Fibroblast of villous mesenchyme (primary cell): ENCODE data around the gene KY. TPM values are rescaled to one million over a fixed set of nuclear protein-coding genes. Genes with fewer than 3 reads are reported as not detected.
A peak's percentile ranks its signal among the peaks of the same experiment; 100 is the strongest.
"Not testable (repeated sequence)": the region's sequence is repeated elsewhere in the genome, so short reads cannot be mapped to it uniquely, and the experiment has no call there.

Experiments
- DNase-seq: peaks from one replicate; pipeline ENCODE4 v3.0.0-alpha.2; 2010; ENCODE audit warnings: low read depth
- H3K4me3 ChIP-seq: 2 replicates; pipeline ENCODE4 v1.5.1; 2011; ENCODE audit warnings: low read depth, mild to moderate bottlenecking, low read length
- total RNA-seq: library from RNA; depleted of rRNA; stranded (reverse); fragments of >200 nt; gene quantifications from 2 replicates; pipeline ENCODE4 v1.2.3, GENCODE V29; 2012
- TF ChIP-seq, protein P1 (sequence below): IDR thresholded peaks from 2 replicates; pipeline ENCODE4 v1.5.1; 2012; ENCODE audit warnings: low read depth, mild to moderate bottlenecking, low read length; ENCODE audit not compliant: insufficient read depth

The KY gene
- total RNA-seq, 1 donor = not detected

DNA sequence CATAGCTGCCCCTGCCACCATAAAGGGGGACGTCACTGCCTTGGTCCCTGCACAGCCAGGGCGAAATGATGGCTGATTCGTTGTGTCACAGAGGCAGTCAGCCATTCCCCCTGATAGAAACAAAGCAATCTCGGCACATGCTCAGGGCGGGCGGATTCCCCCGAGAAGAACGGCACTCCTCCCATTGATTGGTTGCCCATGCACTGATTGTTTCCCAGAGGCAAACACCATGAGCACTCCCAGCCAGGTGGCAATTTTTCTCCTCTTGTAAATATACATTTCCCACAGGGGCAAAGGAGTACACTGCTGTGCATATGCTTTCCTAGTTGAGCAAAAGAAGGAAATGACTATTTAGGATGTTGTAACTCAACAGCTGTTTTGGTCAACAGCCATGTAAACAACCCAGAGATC lies 56.5 kb downstream of the KY start:
- peak; percentile 22 for DNase-seq
- H3K4me3 ChIP-seq = no peak overlapping the region
- TF ChIP-seq, protein P1, sequence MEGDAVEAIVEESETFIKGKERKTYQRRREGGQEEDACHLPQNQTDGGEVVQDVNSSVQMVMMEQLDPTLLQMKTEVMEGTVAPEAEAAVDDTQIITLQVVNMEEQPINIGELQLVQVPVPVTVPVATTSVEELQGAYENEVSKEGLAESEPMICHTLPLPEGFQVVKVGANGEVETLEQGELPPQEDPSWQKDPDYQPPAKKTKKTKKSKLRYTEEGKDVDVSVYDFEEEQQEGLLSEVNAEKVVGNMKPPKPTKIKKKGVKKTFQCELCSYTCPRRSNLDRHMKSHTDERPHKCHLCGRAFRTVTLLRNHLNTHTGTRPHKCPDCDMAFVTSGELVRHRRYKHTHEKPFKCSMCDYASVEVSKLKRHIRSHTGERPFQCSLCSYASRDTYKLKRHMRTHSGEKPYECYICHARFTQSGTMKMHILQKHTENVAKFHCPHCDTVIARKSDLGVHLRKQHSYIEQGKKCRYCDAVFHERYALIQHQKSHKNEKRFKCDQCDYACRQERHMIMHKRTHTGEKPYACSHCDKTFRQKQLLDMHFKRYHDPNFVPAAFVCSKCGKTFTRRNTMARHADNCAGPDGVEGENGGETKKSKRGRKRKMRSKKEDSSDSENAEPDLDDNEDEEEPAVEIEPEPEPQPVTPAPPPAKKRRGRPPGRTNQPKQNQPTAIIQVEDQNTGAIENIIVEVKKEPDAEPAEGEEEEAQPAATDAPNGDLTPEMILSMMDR = no peak

- DNase-seq = no peak
- H3K4me3 ChIP-seq = no peak overlapping the region
- TF ChIP-seq, protein P1 = no peak
Observed at GRCh38 chr3:134592806-134593205, 58.0 kb downstream of the KY start.

DNA sequence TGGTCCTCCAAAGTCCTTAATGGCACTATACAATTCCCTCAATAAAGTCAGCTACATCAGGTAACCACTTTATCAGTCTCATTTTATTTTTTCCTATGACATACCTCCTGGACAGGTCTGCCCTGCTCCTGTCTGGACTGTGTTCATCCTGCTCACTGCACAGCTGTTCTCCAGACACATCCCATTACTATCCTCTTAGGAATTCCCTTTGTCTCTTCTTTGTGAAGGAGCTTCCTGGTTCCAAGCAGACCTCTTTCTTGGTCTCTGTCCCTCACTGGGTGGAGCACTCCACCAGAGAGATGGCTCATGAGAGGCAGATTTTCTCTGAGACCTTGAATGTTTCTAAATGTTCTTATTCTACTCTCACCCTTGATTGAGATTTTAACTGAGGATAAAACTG lies 60.1 kb downstream of the KY start:
- H3K4me3 ChIP-seq = no peak overlapping the region
- TF ChIP-seq, protein P1 = no peak
- DNase-seq = no peak

- TF ChIP-seq, protein P1 = no peak
- DNase-seq = no peak
- H3K4me3 ChIP-seq = no peak overlapping the region
Observed at GRCh38 chr3:134579141-134579665, 71.6 kb downstream of the KY start.

DNA sequence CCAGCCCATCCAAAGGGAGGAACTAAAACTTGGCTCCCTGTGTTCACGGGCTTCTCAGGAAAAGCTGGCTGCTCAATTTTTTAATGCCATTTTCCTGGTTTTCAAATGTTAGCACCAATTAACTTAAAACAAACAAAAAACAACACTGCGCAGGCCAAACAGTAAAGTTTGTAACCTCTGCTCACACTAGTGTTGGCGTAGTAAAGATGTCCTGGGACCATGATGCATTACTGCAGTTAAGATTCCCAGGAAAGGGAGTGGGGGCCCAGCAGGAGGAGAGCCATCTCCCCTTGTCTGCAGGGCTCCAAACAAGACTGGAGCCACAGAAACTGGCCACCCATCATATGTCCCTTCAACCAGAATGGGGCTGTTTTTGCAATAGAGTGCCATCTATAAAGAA lies 74.0 kb downstream of the KY start:
- no peak overlapping the region for H3K4me3 ChIP-seq
- no peak for DNase-seq
- TF ChIP-seq, protein P1 = no peak

DNA sequence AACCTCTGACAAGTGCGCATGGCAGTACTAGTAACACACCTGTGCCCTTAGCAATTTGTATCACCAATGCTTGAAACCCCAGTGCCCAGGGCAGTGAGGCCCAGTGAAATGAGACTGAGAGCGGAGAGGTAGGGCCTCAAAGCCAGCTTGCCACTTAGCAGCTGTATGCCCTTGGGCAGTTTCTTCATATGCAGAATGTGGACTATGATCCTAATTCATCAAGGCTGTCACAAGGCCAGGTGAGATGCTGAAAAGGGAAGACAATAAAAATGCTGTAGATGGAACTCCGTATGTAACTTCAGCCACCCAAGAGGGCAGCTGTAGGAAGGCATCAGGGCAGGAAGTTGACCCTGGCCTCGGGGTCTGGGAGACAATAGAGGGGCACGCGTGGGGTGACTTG lies 74.4 kb downstream of the KY start:
- no peak overlapping the region for H3K4me3 ChIP-seq
- DNase-seq = no peak
- TF ChIP-seq, protein P1 = no peak

GRCh38 chr3:134569899-134570298 lies 80.9 kb downstream of the KY start:
- H3K4me3 ChIP-seq, DNase-seq: not testable (repeated sequence)
